ENCODE measurements around the gene GATD1.

Gene GATD1

DNA sequence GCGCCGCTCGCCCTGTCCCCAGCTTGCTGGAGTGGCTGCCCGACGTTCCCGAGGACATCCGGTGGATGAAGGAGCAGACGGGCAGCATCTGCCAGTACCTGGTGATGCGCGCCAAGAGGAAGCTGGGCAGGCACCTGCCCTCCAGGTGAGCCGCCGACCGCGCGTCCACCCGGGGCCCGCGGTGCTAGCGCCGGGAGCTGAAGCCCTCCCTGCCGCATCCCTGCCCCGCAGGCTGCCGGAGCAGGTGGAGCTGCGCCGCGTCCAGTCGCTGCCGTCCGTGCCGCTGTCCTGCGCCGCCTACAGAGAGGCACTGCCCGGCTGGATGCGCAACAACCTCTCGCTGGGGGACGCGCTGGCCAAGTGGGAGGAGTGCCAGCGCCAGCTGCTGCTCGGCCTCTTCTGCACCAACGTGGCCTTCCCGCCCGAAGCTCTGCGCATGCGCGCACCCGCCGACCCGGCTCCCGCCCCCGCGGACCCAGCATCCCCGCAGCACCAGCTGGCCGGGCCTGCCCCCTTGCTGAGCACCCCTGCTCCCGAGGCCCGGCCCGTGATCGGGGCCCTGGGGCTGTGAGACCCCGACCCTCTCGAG lies 47.1 kb upstream of the GATD1 start:
- TF ChIP-seq, protein P1, sequence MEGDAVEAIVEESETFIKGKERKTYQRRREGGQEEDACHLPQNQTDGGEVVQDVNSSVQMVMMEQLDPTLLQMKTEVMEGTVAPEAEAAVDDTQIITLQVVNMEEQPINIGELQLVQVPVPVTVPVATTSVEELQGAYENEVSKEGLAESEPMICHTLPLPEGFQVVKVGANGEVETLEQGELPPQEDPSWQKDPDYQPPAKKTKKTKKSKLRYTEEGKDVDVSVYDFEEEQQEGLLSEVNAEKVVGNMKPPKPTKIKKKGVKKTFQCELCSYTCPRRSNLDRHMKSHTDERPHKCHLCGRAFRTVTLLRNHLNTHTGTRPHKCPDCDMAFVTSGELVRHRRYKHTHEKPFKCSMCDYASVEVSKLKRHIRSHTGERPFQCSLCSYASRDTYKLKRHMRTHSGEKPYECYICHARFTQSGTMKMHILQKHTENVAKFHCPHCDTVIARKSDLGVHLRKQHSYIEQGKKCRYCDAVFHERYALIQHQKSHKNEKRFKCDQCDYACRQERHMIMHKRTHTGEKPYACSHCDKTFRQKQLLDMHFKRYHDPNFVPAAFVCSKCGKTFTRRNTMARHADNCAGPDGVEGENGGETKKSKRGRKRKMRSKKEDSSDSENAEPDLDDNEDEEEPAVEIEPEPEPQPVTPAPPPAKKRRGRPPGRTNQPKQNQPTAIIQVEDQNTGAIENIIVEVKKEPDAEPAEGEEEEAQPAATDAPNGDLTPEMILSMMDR (IDR thresholded peaks at IDR 0.05; ENCODE audit: extremely low read depth, insufficient read depth, missing control alignments) = no peak
- in situ Hi-C loops (cut with MboI; ENCODE audit: low pct_unique_long_range_greater_than_20kb, low sequenced_read_pairs, unreplicated experiment) = no loop called here
- no peak for DNase-seq (ENCODE audit: low spot score)

DNA sequence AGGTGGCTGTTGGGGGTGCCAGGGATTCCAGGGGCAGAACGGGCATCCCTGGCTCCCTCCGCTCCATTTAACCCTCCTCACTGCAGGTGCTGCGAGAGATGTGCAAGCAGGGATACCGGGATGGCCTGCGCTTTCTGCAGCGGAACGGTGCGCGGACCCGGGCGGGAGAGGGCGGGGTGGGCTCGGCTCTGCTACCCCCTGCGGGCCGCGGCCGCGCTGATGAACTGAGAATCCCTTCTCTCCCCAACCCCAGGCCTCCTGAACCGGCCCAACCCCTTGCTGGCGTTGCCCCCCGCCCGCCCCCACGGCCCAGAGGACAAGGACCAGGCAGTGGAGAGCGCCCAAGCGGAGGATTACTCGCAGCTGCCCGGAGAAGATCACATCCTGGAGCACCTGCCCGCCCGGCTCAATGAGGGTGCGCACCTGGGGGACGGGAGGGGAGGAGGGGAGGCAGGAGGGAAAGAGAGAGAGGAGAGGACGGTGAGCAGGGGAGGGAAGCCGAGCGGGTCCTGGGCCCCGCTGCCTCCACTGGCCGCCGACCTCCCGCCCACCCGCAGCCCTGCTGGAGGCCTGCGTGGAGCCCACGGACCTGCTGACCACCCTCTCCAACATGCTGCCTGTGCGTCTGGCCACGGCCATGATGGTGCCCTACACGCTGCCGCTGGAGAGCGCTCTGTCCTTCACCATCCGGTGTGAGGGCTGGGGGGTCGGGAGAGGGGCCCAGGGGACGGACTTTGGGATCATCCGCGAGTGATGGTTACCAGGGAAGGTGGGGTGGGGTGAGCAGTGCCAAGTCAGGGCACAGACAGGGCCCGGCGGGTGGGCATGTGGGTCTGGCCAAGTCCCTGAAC lies 46.4 kb upstream of the GATD1 start:
- TF ChIP-seq, protein P1 (IDR thresholded peaks at IDR 0.05; ENCODE audit: extremely low read depth, insufficient read depth, missing control alignments) = no peak
- no peak for DNase-seq (ENCODE audit: low spot score)
- in situ Hi-C loops (cut with MboI; ENCODE audit: low pct_unique_long_range_greater_than_20kb, low sequenced_read_pairs, unreplicated experiment) = no loop called here

DNA sequence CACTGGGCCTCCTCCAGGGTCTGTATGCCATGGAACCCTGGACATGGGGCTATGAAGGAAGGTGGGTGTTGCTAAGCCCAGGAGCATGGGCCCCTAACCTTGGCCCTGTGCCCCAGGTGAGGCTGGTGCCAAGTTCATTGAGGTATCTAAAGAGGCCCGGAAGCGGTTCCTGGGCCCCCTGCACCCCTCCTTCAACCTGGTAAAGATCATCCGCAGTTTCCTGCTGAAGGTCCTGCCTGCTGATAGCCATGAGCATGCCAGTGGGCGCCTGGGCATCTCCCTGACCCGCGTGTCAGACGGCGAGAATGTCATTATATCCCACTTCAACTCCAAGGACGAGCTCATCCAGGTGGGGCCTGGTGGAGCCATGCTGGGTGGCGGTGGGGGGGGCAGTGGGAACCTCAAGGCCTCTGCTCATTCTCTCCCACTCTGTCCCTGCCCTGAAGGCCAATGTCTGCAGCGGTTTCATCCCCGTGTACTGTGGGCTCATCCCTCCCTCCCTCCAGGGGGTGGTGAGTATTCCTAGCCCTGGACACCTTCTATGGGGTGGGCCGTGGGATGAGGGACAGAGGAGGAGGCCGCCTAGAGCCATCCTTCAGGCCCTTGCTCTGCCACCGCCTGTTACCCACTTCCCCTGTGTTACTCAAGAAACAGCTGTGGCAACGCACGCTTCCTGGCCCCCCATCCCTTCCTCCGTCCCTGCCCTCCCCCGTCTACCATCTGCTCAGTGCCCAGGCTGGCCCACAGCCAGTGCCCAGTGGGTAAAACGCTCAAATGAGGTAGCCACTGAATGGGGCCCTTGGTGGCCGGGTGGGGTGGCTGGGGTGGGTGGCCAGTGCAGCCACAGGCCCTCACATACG lies 44.5 kb upstream of the GATD1 start:
- TF ChIP-seq, protein P1 (IDR thresholded peaks at IDR 0.05; ENCODE audit: extremely low read depth, insufficient read depth, missing control alignments) = no peak
- DNase-seq (ENCODE audit: low spot score) = no peak
- in situ Hi-C loops (cut with MboI; ENCODE audit: low pct_unique_long_range_greater_than_20kb, low sequenced_read_pairs, unreplicated experiment) = no loop called here

DNA sequence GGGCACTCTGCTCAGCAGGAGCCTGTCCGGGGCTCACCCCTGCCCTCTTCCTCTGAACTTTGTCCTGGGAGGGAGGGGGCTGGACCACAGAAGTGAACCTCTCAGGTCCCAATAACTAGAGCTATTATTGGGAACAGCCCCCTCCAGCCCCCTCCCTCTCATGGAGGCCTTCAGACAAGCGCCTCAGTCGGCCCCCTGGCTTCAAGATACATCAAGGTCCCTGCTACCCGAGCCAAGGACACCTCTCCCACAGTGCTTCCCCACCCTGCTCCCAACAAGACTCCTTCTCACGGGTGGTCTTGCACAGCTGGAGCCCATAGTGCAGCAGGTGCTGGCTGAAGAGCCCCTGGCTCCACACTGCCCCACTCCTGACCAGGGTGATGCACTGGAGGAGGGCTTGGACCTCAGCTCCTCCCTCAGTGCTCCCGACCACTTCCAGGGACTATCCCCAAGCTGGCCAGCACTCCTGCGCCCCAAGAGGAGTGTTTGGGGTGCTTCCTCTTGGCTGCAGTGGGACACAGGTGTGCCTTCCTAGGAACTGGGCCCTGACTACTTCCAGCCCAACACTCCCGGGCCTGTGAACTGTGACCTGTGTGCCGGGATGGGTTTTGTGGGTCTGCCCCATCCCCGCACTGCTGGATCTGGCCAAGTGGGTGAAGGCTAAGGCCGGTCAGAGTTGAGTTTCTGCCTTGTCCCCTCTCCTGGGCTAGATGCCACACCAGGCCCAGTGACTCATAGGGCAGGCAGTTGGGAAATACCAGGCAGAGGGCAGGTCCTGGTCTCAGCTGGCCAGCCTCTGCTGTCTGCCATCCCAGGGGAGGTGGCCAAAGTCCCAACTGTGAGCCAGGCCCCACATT lies 43.6 kb upstream of the GATD1 start:
- TF ChIP-seq, protein P1 (IDR thresholded peaks at IDR 0.05; ENCODE audit: extremely low read depth, insufficient read depth, missing control alignments) = no peak
- in situ Hi-C loops (cut with MboI; ENCODE audit: low pct_unique_long_range_greater_than_20kb, low sequenced_read_pairs, unreplicated experiment) = no loop called here
- DNase-seq (ENCODE audit: low spot score) = no peak

DNA sequence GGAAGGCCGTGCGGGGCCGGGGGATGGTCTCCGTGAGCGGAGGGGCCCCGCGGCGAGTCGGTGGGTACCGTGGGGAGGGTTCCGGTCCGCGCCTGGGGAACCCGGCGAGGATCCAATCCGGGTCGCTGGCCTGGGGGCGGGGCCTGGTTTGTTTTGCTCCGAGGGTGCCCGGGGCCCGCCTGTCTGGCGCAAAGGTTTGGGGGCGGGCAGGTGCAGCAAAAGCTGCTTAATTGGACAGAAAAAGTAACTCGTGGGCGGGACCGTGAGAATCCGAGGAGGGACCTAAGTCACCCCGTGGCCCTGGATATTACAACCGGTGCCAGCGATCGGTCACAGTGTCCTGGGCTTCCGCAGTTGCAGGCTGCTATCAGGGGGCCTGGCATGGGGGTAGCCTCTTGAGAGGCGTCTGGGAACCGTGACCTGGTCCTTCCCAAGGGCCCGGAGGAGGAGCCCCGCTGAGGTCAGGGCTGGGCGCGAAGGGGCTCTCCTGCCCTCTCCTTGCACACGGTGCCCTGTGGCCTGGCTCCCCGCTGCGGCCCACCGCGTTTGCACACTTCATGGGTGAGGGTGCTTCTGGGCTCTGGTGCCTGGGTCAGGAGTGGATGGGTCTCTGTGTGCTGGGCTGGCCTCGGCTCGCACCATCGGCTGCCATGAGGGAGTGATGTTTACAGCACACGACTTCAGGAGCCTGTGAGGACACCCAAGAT lies 42.8 kb upstream of the GATD1 start:
- TF ChIP-seq, protein P1 (IDR thresholded peaks at IDR 0.05; ENCODE audit: extremely low read depth, insufficient read depth, missing control alignments) = no peak
- in situ Hi-C loops (cut with MboI; ENCODE audit: low pct_unique_long_range_greater_than_20kb, low sequenced_read_pairs, unreplicated experiment) = no loop called here
- DNase-seq (ENCODE audit: low spot score) = peak; percentile 94
